Caco-2 (cell line): ENCODE results near the gene FAM89B. TPM values are rescaled to one million over a fixed set of nuclear protein-coding genes. Genes with fewer than 3 reads are reported as not detected.

Experiments
- BruUV-seq: library from RNA; stranded (reverse); fragments of 400-500 nt; replicated peaks from 2 replicates; lab custom pipeline; 2021; lab: Mats Ljungman, UMichigan
- CTCF ChIA-PET: fragments of 300-600 bp; sonication (Branson Sonifier 250); formaldehyde crosslinking; loops from one replicate; lab custom pipeline; 2022; ENCODE audit warnings: antibody characterized with exemption; lab: Charles Lee
- POLR2A ChIA-PET: fragments of 300-600 bp; sonication (Branson Sonifier 250); formaldehyde crosslinking; loops from one replicate; lab custom pipeline; 2022; ENCODE audit warnings: antibody characterized with exemption; lab: Charles Lee
- DNase-seq, 2 experiments: peaks; one replicate each; pipeline versions ENCODE4 v3.0.0 to v3.0.0-alpha.2; 2020 to 2022
- H3K27me3 ChIP-seq: replicated peaks from 2 replicates; pipeline ENCODE4 v1.6.0; 2011; ENCODE audit warnings: low read length; ENCODE audit not compliant: control insufficient read depth, insufficient read depth
- H3K36me3 ChIP-seq: 2 replicates; pipeline ENCODE4 v1.5.1; 2011; ENCODE audit warnings: low read length; ENCODE audit not compliant: control insufficient read depth, insufficient read depth
- H3K4me1 ChIP-seq: fragments of 250-450 bp; sonication (Bioruptor Pico); 2 replicates; pipeline ENCODE4 v1.5.1; 2020; ENCODE audit warnings: mild to moderate bottlenecking
- H3K4me3 ChIP-seq: 2 replicates; pipeline ENCODE4 v1.5.1; 2011; ENCODE audit warnings: low read depth, mild to moderate bottlenecking, control low read depth, low read length
- H3K9me3 ChIP-seq: fragments of 250-450 bp; sonication (Bioruptor Pico); 2 replicates; pipeline ENCODE4 v1.5.1; 2020; ENCODE audit warnings: mild to moderate bottlenecking, moderate library complexity
- H3K27ac Mint-ChIP-seq: one replicate; pipeline ENCODE4 v1.8.0; 2022; ENCODE audit warnings: mixed read lengths; ENCODE audit not compliant: unreplicated experiment
- H3K27me3 Mint-ChIP-seq: one replicate; pipeline ENCODE4 v1.8.0; 2022; ENCODE audit warnings: mixed read lengths; ENCODE audit not compliant: insufficient read depth, unreplicated experiment
- H3K36me3 Mint-ChIP-seq: one replicate; pipeline ENCODE4 v1.8.0; 2022; ENCODE audit warnings: mild to moderate bottlenecking, mixed read lengths; ENCODE audit not compliant: insufficient read depth, unreplicated experiment
- H3K4me1 Mint-ChIP-seq: one replicate; pipeline ENCODE4 v1.8.0; 2022; ENCODE audit warnings: low read depth, mixed read lengths; ENCODE audit not compliant: unreplicated experiment
- H3K4me3 Mint-ChIP-seq: one replicate; pipeline ENCODE4 v1.8.0; 2022; ENCODE audit warnings: mild to moderate bottlenecking, moderate library complexity, mixed read lengths; ENCODE audit not compliant: unreplicated experiment
- H3K9me3 Mint-ChIP-seq: one replicate; pipeline ENCODE4 v1.8.0; 2022; ENCODE audit warnings: mixed read lengths; ENCODE audit not compliant: unreplicated experiment
- intact Hi-C: fragments of 100-400 bp; cut with micrococcal nuclease; formaldehyde crosslinking; loops from one replicate; pipeline ENCODE4 v1.10.0; 2022; ENCODE audit not compliant: unreplicated experiment
- total RNA-seq: library from RNA; stranded (reverse); gene quantifications from 2 replicates; pipeline ENCODE4 v1.2.3, GENCODE V29; 2022
- TF ChIP-seq, protein P1 (sequence below), 2 experiments: fragments of 200-600 bp in 1 of 2; IDR thresholded peaks; 1 replicate in 1 of 2; 2 replicates in 1 of 2; pipeline versions ENCODE4 v1.5.1 to v1.8.0; 2011 to 2022; ENCODE audit warnings: antibody characterized with exemption in 1 of 2, control low read depth in 1 of 2, inconsistent platforms in 1 of 2, low read depth in 1 of 2, low read length in 1 of 2, mild to moderate bottlenecking in 1 of 2, moderate library complexity in 1 of 2; ENCODE audit not compliant: insufficient read depth in 1 of 2, severe bottlenecking in 1 of 2, unreplicated experiment in 1 of 2

The FAM89B gene
- total RNA-seq, 1 experiment from 2014 or later: 26.9 TPM

GRCh38 chr11:65559951-65560537 lies 12.3 kb upstream of the FAM89B start:
- TF ChIP-seq, protein P1, sequence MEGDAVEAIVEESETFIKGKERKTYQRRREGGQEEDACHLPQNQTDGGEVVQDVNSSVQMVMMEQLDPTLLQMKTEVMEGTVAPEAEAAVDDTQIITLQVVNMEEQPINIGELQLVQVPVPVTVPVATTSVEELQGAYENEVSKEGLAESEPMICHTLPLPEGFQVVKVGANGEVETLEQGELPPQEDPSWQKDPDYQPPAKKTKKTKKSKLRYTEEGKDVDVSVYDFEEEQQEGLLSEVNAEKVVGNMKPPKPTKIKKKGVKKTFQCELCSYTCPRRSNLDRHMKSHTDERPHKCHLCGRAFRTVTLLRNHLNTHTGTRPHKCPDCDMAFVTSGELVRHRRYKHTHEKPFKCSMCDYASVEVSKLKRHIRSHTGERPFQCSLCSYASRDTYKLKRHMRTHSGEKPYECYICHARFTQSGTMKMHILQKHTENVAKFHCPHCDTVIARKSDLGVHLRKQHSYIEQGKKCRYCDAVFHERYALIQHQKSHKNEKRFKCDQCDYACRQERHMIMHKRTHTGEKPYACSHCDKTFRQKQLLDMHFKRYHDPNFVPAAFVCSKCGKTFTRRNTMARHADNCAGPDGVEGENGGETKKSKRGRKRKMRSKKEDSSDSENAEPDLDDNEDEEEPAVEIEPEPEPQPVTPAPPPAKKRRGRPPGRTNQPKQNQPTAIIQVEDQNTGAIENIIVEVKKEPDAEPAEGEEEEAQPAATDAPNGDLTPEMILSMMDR (IDR thresholded peaks at IDR 0.05; ENCODE audit: insufficient read depth in 1 of 2, low read depth in 1 of 2, low read length in 1 of 2, severe bottlenecking in 1 of 2, unreplicated experiment in 1 of 2): no peak
- H3K27me3 Mint-ChIP-seq: no peaks in the 10 kb centered on the region
- peaks cover 14% of the 10 kb centered on the region for H3K36me3 Mint-ChIP-seq
- Histone ChIP-seq H3K4me3 (no peak overlapping the region), H3K27me3 (no peaks in the 10 kb centered on the region), H3K36me3 (no peaks in the 10 kb centered on the region), H3K9me3 (no peaks in the 10 kb centered on the region), H3K4me1 (peaks cover 52% of the 10 kb centered on the region)
- H3K27ac Mint-ChIP-seq: peak overlapping the region; percentile 61
- no peak for DNase-seq
- CTCF ChIA-PET: interaction anchor here (0.9 to 1.2 kb wide), 2 partner anchors 10 to 35 kb away, joined by 3 to 4 read pairs; partner anchors contain the start of genes SCYL1 and ZNRD2
- no TSS peak for BruUV-seq
- POLR2A ChIA-PET: interaction anchor here (0.6 kb wide), 1 partner anchor 10 kb away, joined by 3 read pairs; the partner anchor contains the start of gene ZNRD2
- H3K9me3 Mint-ChIP-seq: no peaks in the 10 kb centered on the region
- peak overlapping the region; percentile 20 for H3K4me3 Mint-ChIP-seq
- intact Hi-C loops: no loop called here
- H3K4me1 Mint-ChIP-seq: peaks cover 34% of the 10 kb centered on the region

DNA sequence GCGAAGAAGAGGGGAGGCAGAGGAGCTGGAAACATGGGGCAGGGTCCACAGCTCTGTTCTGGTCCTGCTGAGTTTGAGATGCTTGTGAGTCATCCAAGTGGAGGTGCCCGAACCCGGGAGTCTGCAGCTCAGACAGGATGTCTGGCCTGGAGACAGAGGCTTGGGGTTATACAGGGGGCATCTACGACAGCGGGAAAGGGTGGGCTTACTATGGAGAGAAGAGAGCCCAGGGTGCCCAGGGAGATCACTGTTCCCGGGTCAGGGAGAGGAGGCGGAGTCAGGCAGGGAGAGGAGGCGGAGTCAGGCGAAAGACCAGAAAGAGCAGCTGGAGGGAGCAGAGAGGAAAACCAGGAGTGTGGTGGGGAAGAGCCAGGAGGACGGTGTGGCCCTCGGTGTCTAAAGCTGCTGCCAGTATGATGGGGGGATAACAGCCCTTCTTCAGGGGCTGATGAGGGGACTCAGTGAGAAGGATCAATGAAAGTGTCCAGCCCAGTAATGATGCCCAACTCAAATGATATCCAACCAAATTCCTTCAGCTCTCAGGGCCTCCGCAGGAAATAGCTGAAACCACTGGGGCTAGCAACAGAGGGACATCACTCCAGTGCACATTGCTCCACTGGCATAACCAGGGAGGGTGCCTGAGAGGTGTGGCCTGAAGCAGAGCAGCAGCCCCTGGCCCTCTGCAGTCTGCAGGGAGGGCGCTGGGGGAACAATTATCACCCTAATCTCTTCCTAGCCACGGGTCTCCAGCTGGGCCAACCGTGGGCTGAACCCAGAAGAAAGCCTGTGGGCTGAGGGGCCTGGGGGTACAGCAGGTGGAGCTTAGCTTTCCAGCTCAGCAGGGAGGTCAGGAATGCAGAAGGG lies 11.6 kb upstream of the FAM89B start:
- Mint-ChIP-seq H3K27ac (peak overlapping the region; percentile 61), H3K4me1 (peaks cover 27% of the 10 kb centered on the region), H3K27me3 (no peaks in the 10 kb centered on the region), H3K9me3 (no peaks in the 10 kb centered on the region), H3K4me3 (peak overlapping the region; percentile 20), H3K36me3 (peaks cover 12% of the 10 kb centered on the region)
- H3K4me3 ChIP-seq: no peak overlapping the region
- ChIA-PET POLR2A (interaction anchor here (0.6 to 1.0 kb wide), 2 partner anchors 9 to 10 kb away, joined by 3 read pairs; partner anchors contain the start of gene ZNRD2), CTCF (interaction anchor here (0.9 to 1.5 kb wide), 3 partner anchors 9 to 36 kb away, joined by 3 to 11 read pairs (median 4); partner anchors contain the start of genes FAM89B, SCYL1 and ZNRD2)
- TF ChIP-seq, protein P1 (IDR thresholded peaks at IDR 0.05; ENCODE audit: insufficient read depth in 1 of 2, low read depth in 1 of 2, low read length in 1 of 2, severe bottlenecking in 1 of 2, unreplicated experiment in 1 of 2): no peak
- peaks cover 45% of the 10 kb centered on the region for H3K4me1 ChIP-seq
- no TSS peak for BruUV-seq
- intact Hi-C loops: no loop called here
- no peaks in the 10 kb centered on the region for H3K9me3 ChIP-seq
- DNase-seq: peak in 1 of 2 experiments; percentile 50
- no peaks in the 10 kb centered on the region for H3K36me3 ChIP-seq
- no peaks in the 10 kb centered on the region for H3K27me3 ChIP-seq

- no TSS peak for BruUV-seq
- H3K9me3 ChIP-seq: no peaks in the 10 kb centered on the region
- peaks cover 32% of the 10 kb centered on the region for H3K4me1 ChIP-seq
- TF ChIP-seq, protein P1 (IDR thresholded peaks at IDR 0.05; ENCODE audit: insufficient read depth in 1 of 2, low read depth in 1 of 2, low read length in 1 of 2, severe bottlenecking in 1 of 2, unreplicated experiment in 1 of 2): no peak
- peaks cover 1% of the 10 kb centered on the region; the same call in 1 of the 2 replicates for H3K36me3 ChIP-seq
- intact Hi-C loops: no loop called here
- H3K27me3 Mint-ChIP-seq: no peaks in the 10 kb centered on the region
- no peak overlapping the region for H3K4me3 Mint-ChIP-seq
- H3K4me3 ChIP-seq: no peak overlapping the region
- ChIA-PET POLR2A (interaction anchor here (0.5 to 1.0 kb wide), 2 partner anchors 8 to 37 kb away, joined by 3 to 7 read pairs; partner anchors contain the start of genes SCYL1 and ZNRD2), CTCF (interaction anchor here (0.6 to 1.5 kb wide), 3 partner anchors 11 to 720 kb away, joined by 3 to 11 read pairs (median 9); partner anchors contain the start of gene FAM89B)
- H3K27me3 ChIP-seq: no peaks in the 10 kb centered on the region
- H3K9me3 Mint-ChIP-seq: no peaks in the 10 kb centered on the region
- H3K4me1 Mint-ChIP-seq: peaks cover 20% of the 10 kb centered on the region
- no peak for DNase-seq
- H3K36me3 Mint-ChIP-seq: peaks cover 10% of the 10 kb centered on the region
- no peak overlapping the region for H3K27ac Mint-ChIP-seq
Measured at GRCh38 chr11:65562020-65562419, 10.3 kb upstream of the FAM89B start.
